HG03139 (cell line): Measurements from ENCODE around the gene MIER3.

Experiments used
- ATAC-seq: cut with Tn5 transposase; IDR thresholded peaks from one replicate; pipeline ENCODE4 v1.9.1; 2021; ENCODE audit not compliant: unreplicated experiment

MIER3 gene

GRCh38 chr5:56900858-56901578 is 50.9 kb downstream of the MIER3 start:
- no peak for ATAC-seq

- ATAC-seq = no peak
Observed at GRCh38 chr5:56900395-56900794, 51.5 kb downstream of the MIER3 start.

GRCh38 chr5:56898213-56898612 is 53.7 kb downstream of the MIER3 start:
- no peak for ATAC-seq

GRCh38 chr5:56896763-56897162 is 55.2 kb downstream of the MIER3 start:
- no peak for ATAC-seq

- ATAC-seq = no peak
Observed at GRCh38 chr5:56893251-56893951, 58.5 kb downstream of the MIER3 start.

- no peak for ATAC-seq
Observed at GRCh38 chr5:56881571-56881970, 70.4 kb downstream of the MIER3 start.

- no peak for ATAC-seq
Observed at GRCh38 chr5:56876327-56876726, 75.6 kb downstream of the MIER3 start.

- ATAC-seq = no peak
Observed at GRCh38 chr5:56873056-56873455, 78.9 kb downstream of the MIER3 start.

- ATAC-seq = no peak
Observed at GRCh38 chr5:56871777-56872176, 80.1 kb downstream of the MIER3 start.
